Measurements from ENCODE around the gene MBD5.

DNA sequence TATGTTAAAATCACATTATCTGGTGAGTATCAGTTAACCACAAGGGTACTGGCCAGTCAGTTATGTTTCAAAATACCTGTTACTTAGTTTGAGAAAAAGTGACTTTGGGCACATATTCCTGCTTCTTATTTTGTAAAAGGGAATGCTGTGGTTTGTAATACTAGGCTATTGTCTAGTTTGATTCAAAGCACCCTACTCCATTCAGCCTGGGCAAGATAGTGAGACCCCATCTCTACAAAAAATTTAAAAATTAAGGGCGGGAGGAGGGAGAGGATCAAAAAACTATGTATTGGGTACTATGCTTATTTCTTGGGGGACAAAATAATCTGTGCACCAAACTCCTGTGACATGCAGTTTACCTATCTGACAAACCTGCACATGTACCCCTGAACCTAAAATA lies 18.9 kb downstream of the MBD5 start:
- TF ChIP-seq POLR2A (IDR thresholded peaks at IDR 0.05): no peak
- TF ChIP-seq, protein P1, sequence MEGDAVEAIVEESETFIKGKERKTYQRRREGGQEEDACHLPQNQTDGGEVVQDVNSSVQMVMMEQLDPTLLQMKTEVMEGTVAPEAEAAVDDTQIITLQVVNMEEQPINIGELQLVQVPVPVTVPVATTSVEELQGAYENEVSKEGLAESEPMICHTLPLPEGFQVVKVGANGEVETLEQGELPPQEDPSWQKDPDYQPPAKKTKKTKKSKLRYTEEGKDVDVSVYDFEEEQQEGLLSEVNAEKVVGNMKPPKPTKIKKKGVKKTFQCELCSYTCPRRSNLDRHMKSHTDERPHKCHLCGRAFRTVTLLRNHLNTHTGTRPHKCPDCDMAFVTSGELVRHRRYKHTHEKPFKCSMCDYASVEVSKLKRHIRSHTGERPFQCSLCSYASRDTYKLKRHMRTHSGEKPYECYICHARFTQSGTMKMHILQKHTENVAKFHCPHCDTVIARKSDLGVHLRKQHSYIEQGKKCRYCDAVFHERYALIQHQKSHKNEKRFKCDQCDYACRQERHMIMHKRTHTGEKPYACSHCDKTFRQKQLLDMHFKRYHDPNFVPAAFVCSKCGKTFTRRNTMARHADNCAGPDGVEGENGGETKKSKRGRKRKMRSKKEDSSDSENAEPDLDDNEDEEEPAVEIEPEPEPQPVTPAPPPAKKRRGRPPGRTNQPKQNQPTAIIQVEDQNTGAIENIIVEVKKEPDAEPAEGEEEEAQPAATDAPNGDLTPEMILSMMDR (IDR thresholded peaks at IDR 0.05): no peak
